Fibroblast of lung (primary cell): Measurements from ENCODE around the gene PKNOX2. TPM values are rescaled to one million over a fixed set of nuclear protein-coding genes. Genes with fewer than 3 reads are reported as not detected.

Experiments
- DNase-seq, 2 donors: peaks; one replicate each; pipeline versions ENCODE4 v3.0.0 to v3.0.0-alpha.2; 2010; ENCODE audit warnings: low read depth in 2 of 2
- H2AFZ ChIP-seq: 2 replicates; pipeline ENCODE4 v1.5.1; 2012; ENCODE audit warnings: low read length, control low read depth, inconsistent platforms
- H3K27ac ChIP-seq: 2 replicates; pipeline ENCODE4 v1.5.1; 2011; ENCODE audit warnings: low read length, control low read depth; ENCODE audit not compliant: insufficient read depth
- H3K27me3 ChIP-seq: 2 replicates; pipeline ENCODE4 v1.5.1; 2011; ENCODE audit warnings: mild to moderate bottlenecking, low read length; ENCODE audit not compliant: control insufficient read depth, insufficient read depth
- H3K36me3 ChIP-seq: 2 replicates; pipeline ENCODE4 v1.5.1; 2011; ENCODE audit warnings: low read length; ENCODE audit not compliant: control insufficient read depth, insufficient read depth
- H3K4me1 ChIP-seq: 2 replicates; pipeline ENCODE4 v1.5.1; 2011; ENCODE audit warnings: low read length; ENCODE audit not compliant: control insufficient read depth, insufficient read depth; ENCODE audit errors: extremely low read depth
- H3K4me2 ChIP-seq: 2 replicates; pipeline ENCODE4 v1.5.1; 2011; ENCODE audit warnings: low read length, control low read depth; ENCODE audit not compliant: insufficient read depth; ENCODE audit errors: extremely low read depth
- H3K4me3 ChIP-seq, 4 experiments: fragments of 200-600 bp in 1 of 4; sonication (generic) in 1 of 4; replicated peaks in 1 of 4; 2 replicates each; pipeline ENCODE4 v1.5.1; 2011 to 2016; ENCODE audit warnings: low read length in 4 of 4, low read depth in 3 of 4, mild to moderate bottlenecking in 3 of 4, control low read depth in 2 of 4, inconsistent platforms in 1 of 4, mixed read lengths in 1 of 4; ENCODE audit not compliant: insufficient read depth in 1 of 4; ENCODE audit errors: control extremely low read depth in 1 of 4
- H3K79me2 ChIP-seq: 2 replicates; pipeline ENCODE4 v1.5.1; 2012; ENCODE audit warnings: mild to moderate bottlenecking, low read length, inconsistent platforms; ENCODE audit not compliant: control insufficient read depth, insufficient read depth
- H3K9ac ChIP-seq: 2 replicates; pipeline ENCODE4 v1.5.1; 2011; ENCODE audit warnings: mild to moderate bottlenecking, low read length, control low read depth; ENCODE audit not compliant: insufficient read depth
- H3K9me3 ChIP-seq: 2 replicates; pipeline ENCODE4 v1.5.1; 2012; ENCODE audit warnings: low read depth, low read length; ENCODE audit not compliant: control insufficient read depth, insufficient read depth
- H4K20me1 ChIP-seq: 2 replicates; pipeline ENCODE4 v1.5.1; 2011; ENCODE audit warnings: low read length; ENCODE audit not compliant: control insufficient read depth, insufficient read depth; ENCODE audit errors: extremely low read depth
- EZH2 ChIP-seq: IDR thresholded peaks from 2 replicates; pipeline ENCODE4 v1.5.1; 2012; ENCODE audit warnings: low read length, control low read depth, mild to moderate bottlenecking; ENCODE audit errors: missing control alignments
- polyA plus RNA-seq, 2 donors: library from polyadenylated mRNA; depleted of rRNA in 1 of 2; stranded (reverse) in 1 of 2; unstranded in 1 of 2; fragments of >200 nt; gene quantifications; 2 replicates each; pipeline ENCODE4 v1.2.1, GENCODE V29; 2011 to 2012; ENCODE audit warnings: missing spikeins in 1 of 2
- total RNA-seq: library from RNA; depleted of rRNA; stranded (reverse); fragments of >200 nt; gene quantifications from 2 replicates; pipeline ENCODE4 v1.2.1, GENCODE V29; 2014
- TF ChIP-seq, protein P1 (sequence below), 2 donors: IDR thresholded peaks in 1 of 2; conservative IDR thresholded peaks in 1 of 2; 1 replicate in 1 of 2; 2 replicates in 1 of 2; pipeline ENCODE4 v1.5.1; 2011 to 2012; ENCODE audit warnings: low read length in 2 of 2, control low read depth in 1 of 2, inconsistent platforms in 1 of 2, low read depth in 1 of 2, mild to moderate bottlenecking in 1 of 2

PKNOX2 gene
- total and polyA plus RNA-seq, 2 donors (not counting 1 experiment from before 2014, with no cell fraction given) = 0.33 to 2.2 TPM

DNA sequence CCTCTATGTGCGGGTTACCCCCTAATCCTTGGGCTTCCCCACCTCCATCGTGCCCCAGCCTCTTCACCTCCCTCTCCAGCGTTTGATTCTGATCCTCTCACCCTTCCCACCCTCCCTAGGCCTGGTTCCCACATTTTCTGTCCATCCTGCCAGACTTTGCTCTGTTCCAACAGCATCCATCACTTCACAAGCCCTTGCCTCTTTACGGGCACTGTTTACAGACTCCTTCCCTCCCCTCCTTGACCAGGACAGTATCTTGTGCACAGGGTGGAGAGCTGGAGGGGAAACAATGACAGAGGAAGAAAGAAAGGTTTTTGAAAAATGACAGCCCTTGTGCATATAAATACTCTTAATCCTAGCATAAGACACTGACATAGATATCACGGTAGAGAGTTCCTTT is 301.1 kb downstream of the PKNOX2 start:
- no peaks in the 10 kb centered on the region for H3K4me1 ChIP-seq
- no peak overlapping the region for H3K4me3 ChIP-seq
- H3K9ac ChIP-seq = no peak overlapping the region
- no peaks in the 10 kb centered on the region for H3K79me2 ChIP-seq
- H3K36me3 ChIP-seq = no peaks in the 10 kb centered on the region
- no peak overlapping the region for H3K4me2 ChIP-seq
- no peaks in the 10 kb centered on the region for H3K9me3 ChIP-seq
- no peak overlapping the region for H2AFZ ChIP-seq
- no peak for DNase-seq
- TF ChIP-seq, protein P1, sequence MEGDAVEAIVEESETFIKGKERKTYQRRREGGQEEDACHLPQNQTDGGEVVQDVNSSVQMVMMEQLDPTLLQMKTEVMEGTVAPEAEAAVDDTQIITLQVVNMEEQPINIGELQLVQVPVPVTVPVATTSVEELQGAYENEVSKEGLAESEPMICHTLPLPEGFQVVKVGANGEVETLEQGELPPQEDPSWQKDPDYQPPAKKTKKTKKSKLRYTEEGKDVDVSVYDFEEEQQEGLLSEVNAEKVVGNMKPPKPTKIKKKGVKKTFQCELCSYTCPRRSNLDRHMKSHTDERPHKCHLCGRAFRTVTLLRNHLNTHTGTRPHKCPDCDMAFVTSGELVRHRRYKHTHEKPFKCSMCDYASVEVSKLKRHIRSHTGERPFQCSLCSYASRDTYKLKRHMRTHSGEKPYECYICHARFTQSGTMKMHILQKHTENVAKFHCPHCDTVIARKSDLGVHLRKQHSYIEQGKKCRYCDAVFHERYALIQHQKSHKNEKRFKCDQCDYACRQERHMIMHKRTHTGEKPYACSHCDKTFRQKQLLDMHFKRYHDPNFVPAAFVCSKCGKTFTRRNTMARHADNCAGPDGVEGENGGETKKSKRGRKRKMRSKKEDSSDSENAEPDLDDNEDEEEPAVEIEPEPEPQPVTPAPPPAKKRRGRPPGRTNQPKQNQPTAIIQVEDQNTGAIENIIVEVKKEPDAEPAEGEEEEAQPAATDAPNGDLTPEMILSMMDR (conservative IDR thresholded peaks at IDR 0.05 in 1 of 2, IDR thresholded peaks at IDR 0.05 in 1 of 2; ENCODE audit: low read depth in 1 of 2, low read length in 2 of 2) = no peak
- TF ChIP-seq EZH2 = no peak
- no peak overlapping the region for H3K27ac ChIP-seq
- no peaks in the 10 kb centered on the region for H4K20me1 ChIP-seq
- H3K27me3 ChIP-seq = no peaks in the 10 kb centered on the region

DNA sequence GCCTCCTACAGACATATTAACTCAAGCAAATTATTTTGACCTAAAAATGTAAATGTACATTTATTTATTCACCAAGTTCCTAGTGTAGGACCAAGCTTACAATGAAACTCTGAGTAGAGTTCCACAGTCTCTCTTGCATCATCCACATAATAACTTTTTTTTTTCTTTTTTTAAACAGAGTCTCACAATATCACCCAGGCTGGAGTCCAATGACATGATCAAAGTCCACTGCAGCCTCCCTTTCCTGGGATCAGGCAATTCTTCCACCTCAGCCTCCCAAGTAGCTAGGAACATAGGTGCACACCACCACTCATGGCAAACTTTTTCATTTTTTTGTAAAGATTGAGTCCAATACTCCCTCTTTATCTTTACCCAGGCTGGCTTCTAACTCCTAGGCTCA is 303.5 kb downstream of the PKNOX2 start:
- Histone ChIP-seq H3K4me1 (no peaks in the 10 kb centered on the region), H3K79me2 (no peaks in the 10 kb centered on the region), H3K27me3 (no peaks in the 10 kb centered on the region), H3K9ac (no peak overlapping the region), H2AFZ (no peak overlapping the region), H3K36me3 (no peaks in the 10 kb centered on the region), H3K27ac (no peak overlapping the region), H3K4me3 (no peak overlapping the region), H4K20me1 (no peaks in the 10 kb centered on the region), H3K9me3 (no peaks in the 10 kb centered on the region), H3K4me2 (no peak overlapping the region)
- DNase-seq = no peak
- TF ChIP-seq EZH2 = no peak
- TF ChIP-seq, protein P1 (conservative IDR thresholded peaks at IDR 0.05 in 1 of 2, IDR thresholded peaks at IDR 0.05 in 1 of 2; ENCODE audit: low read depth in 1 of 2, low read length in 2 of 2) = no peak

DNA sequence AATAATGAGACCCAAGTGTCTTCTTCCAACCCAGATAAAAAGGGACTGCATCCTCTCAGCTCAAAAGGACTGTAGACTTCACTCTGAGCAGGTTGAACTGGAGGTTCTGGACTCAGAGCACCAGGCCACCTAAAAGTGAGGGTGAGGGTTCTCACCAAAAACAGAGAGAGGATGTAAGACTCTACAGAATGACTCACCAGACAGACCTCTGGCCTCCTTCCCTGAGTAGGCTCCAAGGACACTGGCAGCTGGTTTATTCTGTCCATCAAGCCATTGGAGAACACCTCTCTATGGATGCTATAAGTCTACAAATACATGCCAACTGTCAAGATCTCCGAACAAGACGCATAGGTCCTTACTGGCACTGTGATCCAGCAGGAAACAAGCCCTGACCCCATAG is 304.3 kb downstream of the PKNOX2 start:
- H3K4me2 ChIP-seq = no peak overlapping the region
- H3K27me3 ChIP-seq = no peaks in the 10 kb centered on the region
- DNase-seq = no peak
- no peak for TF ChIP-seq EZH2
- TF ChIP-seq, protein P1 (conservative IDR thresholded peaks at IDR 0.05 in 1 of 2, IDR thresholded peaks at IDR 0.05 in 1 of 2; ENCODE audit: low read depth in 1 of 2, low read length in 2 of 2) = no peak
- no peak overlapping the region for H3K4me3 ChIP-seq
- no peaks in the 10 kb centered on the region for H3K9me3 ChIP-seq
- H3K4me1 ChIP-seq = no peaks in the 10 kb centered on the region
- no peak overlapping the region for H2AFZ ChIP-seq
- H3K9ac ChIP-seq = no peak overlapping the region
- no peaks in the 10 kb centered on the region for H3K36me3 ChIP-seq
- no peak overlapping the region for H3K27ac ChIP-seq
- no peaks in the 10 kb centered on the region for H4K20me1 ChIP-seq
- no peaks in the 10 kb centered on the region for H3K79me2 ChIP-seq
